Activated CD8-positive, alpha-beta memory T cell treated with anti-CD3 and anti-CD28 coated beads, Interleukin-2, amount 50 U/mL, for 4 hours (primary cell): ENCODE data around the gene CYP11A1.
A peak's percentile ranks its signal among the peaks of the same experiment; 100 is the strongest.

Experiments used
- DNase-seq: peaks from one replicate; pipeline ENCODE4 v3.0.0-alpha.2; 2020

Gene CYP11A1

DNA sequence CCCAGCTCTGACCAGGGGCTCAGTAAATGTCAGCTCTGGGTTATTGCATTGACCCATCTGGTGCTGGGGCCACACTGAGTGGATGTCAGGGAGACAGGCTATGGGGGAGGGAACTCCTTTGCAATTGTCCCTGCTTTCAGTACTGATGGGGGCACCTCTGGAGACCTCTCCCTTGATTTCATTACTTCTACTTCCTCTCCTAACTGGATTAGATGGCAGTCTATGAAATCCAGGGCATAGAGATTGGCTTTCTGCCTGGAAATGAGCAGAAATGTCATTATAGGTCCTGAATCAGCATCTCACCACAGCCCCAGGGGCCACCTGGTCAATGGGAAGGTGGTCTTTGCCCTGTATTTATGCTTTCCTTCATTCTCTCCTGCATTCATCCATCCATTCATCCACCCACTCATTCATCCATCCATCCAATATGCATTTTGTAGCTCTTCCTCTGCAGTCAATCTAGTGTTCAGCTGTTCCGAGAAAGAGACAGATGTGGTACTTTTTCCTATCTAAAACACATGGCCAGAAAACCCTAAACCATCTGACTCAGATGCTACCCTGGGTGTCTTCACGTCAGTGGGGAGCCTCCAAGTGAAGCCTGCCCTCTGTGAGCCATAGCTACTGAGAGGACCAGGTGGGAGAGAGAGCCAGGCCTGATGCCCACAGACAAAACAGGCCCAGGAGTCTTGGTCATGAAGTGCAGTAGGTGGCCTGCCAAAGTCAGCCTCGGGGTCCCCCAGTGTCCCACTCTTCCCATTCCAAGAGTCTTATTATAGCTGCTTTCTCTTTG lies 74.2 kb downstream of the CYP11A1 start:
- DNase-seq: no peak

GRCh38 chr15:74291101-74292071 lies 76.1 kb downstream of the CYP11A1 start:
- DNase-seq: peak; percentile 59

DNA sequence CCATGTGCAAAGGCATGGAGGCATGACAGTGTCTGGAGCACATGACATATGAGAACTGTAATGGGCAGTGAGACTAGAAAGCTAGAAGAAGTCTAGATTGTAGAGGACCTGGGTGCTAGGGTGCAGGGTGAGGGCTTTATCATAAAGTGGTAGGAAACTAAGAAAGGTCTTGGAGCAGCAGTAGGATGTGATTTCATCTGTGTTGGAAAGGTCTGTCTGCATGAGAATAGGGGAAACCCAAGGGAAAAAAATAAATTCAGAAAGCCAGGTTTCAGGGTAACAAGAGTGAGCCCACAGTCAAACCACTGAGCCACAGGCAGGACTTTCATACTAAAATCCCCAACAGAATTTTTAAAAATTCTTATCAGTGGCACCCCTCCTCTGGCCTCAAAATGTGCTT lies 76.8 kb downstream of the CYP11A1 start:
- DNase-seq: no peak

DNA sequence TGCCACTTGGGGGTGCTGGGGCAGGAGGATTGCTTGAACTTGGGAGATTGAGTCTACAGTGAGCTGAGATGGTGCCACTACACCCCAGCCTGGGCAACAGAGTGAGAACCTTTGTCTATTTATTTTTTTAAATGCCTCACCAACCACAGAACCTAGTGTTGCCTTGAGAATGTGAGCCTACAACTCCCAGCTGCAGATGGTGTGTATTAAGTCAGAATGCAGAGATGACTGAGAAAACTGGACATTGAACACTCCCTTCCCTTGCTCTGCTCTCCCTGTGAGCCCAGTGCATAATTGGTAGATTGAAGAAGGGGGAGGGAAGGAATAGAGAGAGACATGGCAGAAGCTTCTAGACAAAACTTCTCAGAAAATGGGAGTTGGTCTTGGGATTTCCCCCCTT lies 77.8 kb downstream of the CYP11A1 start:
- no peak for DNase-seq
